ENCODE data around the gene ART4. TPM values are rescaled to one million over a fixed set of nuclear protein-coding genes. Genes with fewer than 3 reads are reported as not detected.

Gene ART4
- total RNA-seq, 2 donors from 2014 or later: 0.68 to 0.82 TPM

- no peak for TF ChIP-seq POLR2AphosphoS5 (IDR thresholded peaks at IDR 0.05)
- no peak for TF ChIP-seq CTCF (IDR thresholded peaks at IDR 0.05)
- no peak for TF ChIP-seq POLR2A (IDR thresholded peaks at IDR 0.05)
Measured at GRCh38 chr12:14784471-14784870, 58.9 kb downstream of the ART4 start.

GRCh38 chr12:14782756-14783155 is 60.6 kb downstream of the ART4 start:
- no peaks in the 10 kb centered on the region for H3K36me3 ChIP-seq
- no peak overlapping the region for H3K27ac ChIP-seq
- TF ChIP-seq POLR2AphosphoS5 (IDR thresholded peaks at IDR 0.05) (no peak), CTCF (IDR thresholded peaks at IDR 0.05) (no peak), POLR2A (IDR thresholded peaks at IDR 0.05) (no peak)
- H3K4me1 ChIP-seq (replicated peaks): no peaks in the 10 kb centered on the region
- H3K4me3 ChIP-seq: no peak overlapping the region
- no peak for DNase-seq (ENCODE audit: low spot score)
- H3K27me3 ChIP-seq (replicated peaks; ENCODE audit: insufficient read depth): no peaks in the 10 kb centered on the region
- intact Hi-C loops (cut with DNase I): no loop called here
- no peaks in the 10 kb centered on the region for H3K9me3 ChIP-seq

More at GRCh38 chr12:14784471-14784870, 58.9 kb downstream of the ART4 start:
- Histone ChIP-seq H3K4me1 (replicated peaks) (no peaks in the 10 kb centered on the region), H3K4me3 (no peak overlapping the region), H3K27me3 (replicated peaks; ENCODE audit: insufficient read depth) (no peaks in the 10 kb centered on the region), H3K27ac (no peak overlapping the region), H3K36me3 (peaks cover 0 to 7% of the 10 kb centered on the region in 2 donors), H3K9me3 (no peaks in the 10 kb centered on the region)
- no peak for DNase-seq (ENCODE audit: low spot score)
- intact Hi-C loops (cut with DNase I): no loop called here
- 95% methylated on average over 2 of the region's 2 CpGs for WGBS

- H3K27ac ChIP-seq: no peak overlapping the region
- 32% methylated on average over 2 of the region's 2 CpGs for WGBS
- H3K4me1 ChIP-seq (replicated peaks): no peaks in the 10 kb centered on the region
- intact Hi-C loops (cut with DNase I): no loop called here
- TF ChIP-seq POLR2AphosphoS5 (IDR thresholded peaks at IDR 0.05) (peak; percentile 37), POLR2A (IDR thresholded peaks at IDR 0.05) (no peak)
- no peaks in the 10 kb centered on the region for H3K36me3 ChIP-seq
- H3K9me3 ChIP-seq: no peaks in the 10 kb centered on the region
- DNase-seq (ENCODE audit: low spot score): no peak
- no peak overlapping the region for H3K4me3 ChIP-seq
- H3K27me3 ChIP-seq (replicated peaks; ENCODE audit: insufficient read depth): no peaks in the 10 kb centered on the region
Measured at GRCh38 chr12:14781563-14781962, 61.8 kb downstream of the ART4 start.

GRCh38 chr12:14780859-14781258 is 62.5 kb downstream of the ART4 start:
- intact Hi-C loops (cut with DNase I): no loop called here
- no peaks in the 10 kb centered on the region for H3K27me3 ChIP-seq (replicated peaks; ENCODE audit: insufficient read depth)
- H3K4me1 ChIP-seq (replicated peaks): no peaks in the 10 kb centered on the region
- H3K27ac ChIP-seq: no peak overlapping the region
- H3K9me3 ChIP-seq: no peaks in the 10 kb centered on the region
- WGBS: 88% methylated on average over 3 of the region's 3 CpGs
- H3K36me3 ChIP-seq: no peaks in the 10 kb centered on the region
- TF ChIP-seq POLR2AphosphoS5 (IDR thresholded peaks at IDR 0.05) (no peak), CTCF (IDR thresholded peaks at IDR 0.05) (no peak), POLR2A (IDR thresholded peaks at IDR 0.05) (no peak)
- no peak for DNase-seq (ENCODE audit: low spot score)
- H3K4me3 ChIP-seq: no peak overlapping the region

- Histone ChIP-seq H3K27ac (no peak overlapping the region), H3K4me1 (replicated peaks) (no peaks in the 10 kb centered on the region), H3K4me3 (no peak overlapping the region), H3K27me3 (replicated peaks; ENCODE audit: insufficient read depth) (no peaks in the 10 kb centered on the region), H3K36me3 (no peaks in the 10 kb centered on the region), H3K9me3 (no peaks in the 10 kb centered on the region)
- no peak for DNase-seq (ENCODE audit: low spot score)
- 100% methylated on average over 2 of the region's 2 CpGs for WGBS
- no peak for TF ChIP-seq POLR2AphosphoS5 (IDR thresholded peaks at IDR 0.05)
- no peak for TF ChIP-seq CTCF (IDR thresholded peaks at IDR 0.05)
- no peak for TF ChIP-seq POLR2A (IDR thresholded peaks at IDR 0.05)
- intact Hi-C loops (cut with DNase I): loop anchor here (10.0 kb wide), 1 partner anchor 1005 kb away; the partner anchor contains the start of gene EPS8
Measured at GRCh38 chr12:14779834-14780233, 63.5 kb downstream of the ART4 start.

All from prostate gland (tissue), 2 donors.